Retina (tissue), 1 donor: ENCODE results near the gene ELOB.

Experiments
- DNase-seq: peaks from one replicate; pipeline ENCODE4 v3.0.0-alpha.2; 2016

ELOB gene

DNA sequence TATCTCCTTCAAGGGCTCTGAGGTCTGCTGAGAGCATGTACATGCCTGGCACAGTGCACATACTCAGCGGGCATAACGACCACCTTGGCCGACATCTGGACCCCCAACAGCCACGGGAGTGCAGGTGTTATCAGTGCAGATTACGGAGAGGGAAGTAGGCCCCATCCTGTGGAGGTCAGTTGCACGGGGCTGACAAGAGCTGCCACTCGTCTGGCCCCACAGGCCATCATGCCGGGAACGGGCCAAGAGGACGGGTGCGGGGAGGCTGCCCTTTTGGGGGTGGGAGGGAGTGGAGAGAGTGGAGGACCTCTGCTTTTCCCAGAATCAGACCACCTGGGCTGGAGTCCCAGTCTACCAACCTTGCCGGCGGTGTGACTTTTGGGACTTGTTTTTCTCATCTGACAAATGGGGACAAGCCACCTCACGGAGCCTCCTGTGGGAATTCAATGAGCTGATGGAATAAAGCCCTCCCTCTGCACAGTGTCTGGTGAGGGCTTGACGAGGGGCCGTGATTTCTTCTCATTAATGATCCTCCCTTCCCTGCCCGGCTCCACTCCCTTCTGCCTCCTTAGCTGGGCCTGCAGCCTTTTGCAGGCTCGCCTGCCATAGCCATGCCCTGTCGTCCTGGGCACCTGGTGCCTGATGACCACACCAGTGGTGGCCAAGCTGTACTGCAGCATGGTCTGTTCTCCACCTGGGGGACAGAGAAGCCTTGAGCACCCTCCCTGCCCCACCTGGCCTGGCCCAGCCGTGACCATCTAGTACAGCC is 5.7 kb upstream of the ELOB start:
- DNase-seq, result no peak

DNA sequence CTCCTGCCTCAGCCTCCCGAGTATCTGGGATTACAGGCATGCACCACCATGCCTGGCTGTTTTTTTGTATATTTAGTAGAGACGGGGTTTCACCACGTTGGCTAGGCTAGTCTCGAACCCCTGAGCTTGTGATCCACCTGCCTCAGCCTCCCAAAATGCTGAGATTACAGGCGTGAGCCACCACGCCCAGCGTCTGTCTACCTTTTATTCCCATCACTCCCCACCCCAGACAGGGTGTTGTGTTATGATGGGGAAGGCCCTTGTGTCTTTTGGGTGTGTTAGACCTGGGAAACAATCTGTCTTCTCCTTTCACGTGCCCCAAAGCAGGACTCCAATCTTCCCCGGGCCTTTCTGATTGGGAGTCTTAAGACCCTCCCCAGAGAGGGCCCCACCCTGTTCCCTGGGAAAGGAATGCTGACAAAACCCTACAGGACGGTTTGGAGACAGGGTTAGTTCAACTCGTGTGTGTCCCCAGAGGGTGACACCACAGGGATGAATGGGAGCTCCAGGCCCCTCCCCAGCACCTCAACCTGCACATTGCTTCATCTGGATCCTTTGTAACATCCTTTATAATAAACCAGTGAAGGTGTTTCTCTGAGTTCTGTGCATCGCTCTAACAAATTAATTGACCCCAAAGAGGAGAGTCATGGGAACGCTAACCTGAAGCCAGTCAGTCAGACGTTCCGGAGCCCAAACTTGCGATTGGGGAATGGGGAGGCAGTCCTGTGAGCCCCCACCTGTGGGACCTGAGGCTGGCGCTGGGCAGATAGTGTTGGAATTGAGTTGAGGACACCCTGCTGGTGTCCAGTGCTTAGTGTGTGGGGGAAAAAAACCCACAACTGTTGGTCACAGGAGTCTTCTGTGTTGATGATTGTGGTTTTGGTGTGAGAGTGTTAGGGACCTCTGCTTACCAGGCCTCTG is 3.2 kb upstream of the ELOB start:
- DNase-seq, result no peak

DNA sequence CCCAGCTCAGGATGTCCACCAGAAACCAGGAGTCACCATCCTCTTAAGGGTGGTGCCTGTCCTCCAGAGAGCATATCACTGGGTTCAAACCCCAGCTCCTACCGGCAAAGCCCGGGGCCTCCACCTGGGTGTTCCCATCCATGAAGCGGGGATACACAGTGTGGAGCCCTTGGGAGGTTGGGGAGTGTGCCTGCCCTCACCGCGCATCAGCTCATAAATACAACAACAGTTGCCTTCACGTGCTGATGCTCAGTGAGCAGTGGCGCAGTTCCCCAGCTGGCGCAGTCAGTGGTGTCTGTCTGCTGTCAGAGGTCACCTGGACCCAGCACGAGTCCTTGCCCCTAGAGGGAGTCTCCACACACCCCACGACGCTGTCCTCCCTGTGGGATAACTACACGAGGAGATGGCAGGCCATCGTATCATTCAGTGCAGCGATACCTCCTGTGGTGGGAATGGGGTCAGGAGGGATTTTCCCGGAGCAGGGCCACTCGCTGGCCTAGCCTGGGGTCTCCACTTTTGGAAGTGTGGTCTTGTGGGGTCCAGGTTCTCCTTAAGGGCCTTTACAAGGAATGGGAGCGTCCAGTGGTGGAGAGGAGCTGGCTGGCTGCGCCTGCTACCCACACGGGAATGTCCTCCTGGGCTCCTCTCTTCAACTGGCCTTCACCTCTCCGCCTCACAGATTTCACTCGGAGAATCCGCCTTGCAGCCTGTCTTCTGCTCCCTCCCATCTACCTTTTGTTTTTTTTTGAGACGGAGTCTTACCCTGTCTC is 2.3 kb upstream of the ELOB start:
- no peak for DNase-seq

- DNase-seq, result no peak
These were observed 1.5 kb upstream of the ELOB start for GRCh38 chr16:2778630-2778958.

DNA sequence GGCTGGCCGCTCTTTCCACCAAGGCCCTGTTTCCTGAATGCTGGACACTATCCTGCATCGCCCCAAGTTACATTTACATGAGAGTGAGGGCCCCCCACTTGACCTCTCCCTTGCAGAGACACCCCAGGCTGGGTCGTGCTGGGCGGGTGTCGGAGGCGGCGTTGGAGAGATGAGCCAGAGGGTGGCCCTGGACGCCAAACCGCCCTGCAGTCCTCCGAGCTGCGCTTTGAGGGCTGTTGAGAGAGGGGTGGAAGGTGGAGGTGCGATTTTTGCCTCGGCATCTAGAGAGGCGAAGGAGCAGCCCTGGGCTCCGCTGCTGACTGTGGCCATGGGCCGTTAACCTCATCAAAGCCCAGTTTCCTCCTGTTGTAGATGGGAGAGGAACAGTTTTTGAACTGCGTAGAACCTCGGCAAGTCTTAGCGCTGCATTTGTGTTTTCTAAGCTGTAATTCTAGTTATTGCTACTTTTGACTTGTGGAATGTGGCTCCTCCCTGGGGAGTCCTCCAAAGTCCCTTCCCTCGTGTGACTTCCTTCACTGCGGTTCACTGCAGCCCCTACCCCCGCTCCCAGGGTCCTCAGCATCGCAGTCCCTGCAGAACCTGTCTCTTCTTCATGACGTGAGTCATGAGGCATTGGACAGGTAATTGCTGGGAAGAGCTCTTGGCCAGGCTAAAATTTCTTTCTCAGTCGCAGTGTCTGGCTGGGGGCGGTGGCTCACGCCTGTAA is 986 bp upstream of the ELOB start:
- no peak for DNase-seq

DNA sequence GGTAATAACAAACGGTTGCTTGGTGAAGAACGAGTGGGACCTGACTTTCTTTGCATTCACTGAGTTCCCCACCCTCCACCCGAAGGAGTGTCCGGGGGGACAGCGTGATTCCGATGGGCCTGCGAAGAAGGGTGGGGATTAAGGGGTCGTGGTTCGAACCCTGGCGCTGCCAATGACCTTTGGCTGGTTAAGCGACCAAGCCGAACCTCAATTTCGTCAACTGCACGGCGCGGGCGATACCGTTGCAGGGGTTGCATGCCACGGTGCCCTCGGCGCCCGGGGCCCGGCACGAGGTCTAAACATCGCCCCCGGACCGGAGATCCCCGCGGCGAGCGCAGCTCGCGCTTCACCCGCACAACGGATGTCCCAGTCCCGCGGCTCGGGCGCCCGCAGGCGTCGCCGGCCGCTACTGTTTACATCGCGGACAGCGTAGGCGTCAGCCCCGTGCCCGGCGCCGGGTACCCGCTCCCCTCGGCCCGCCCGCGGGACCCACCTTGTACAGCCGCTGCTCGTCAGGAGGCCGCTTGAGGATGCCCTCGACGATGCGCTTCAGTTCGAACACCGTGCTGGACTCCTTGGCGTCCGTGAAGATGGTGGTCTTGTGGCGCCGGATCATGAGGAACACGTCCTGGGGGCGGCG is 460 bp downstream of the ELOB start:
- peak; percentile 68 for DNase-seq

- no peak for DNase-seq
These were observed 1.1 kb downstream of the ELOB start for GRCh38 chr16:2775765-2776499.

DNA sequence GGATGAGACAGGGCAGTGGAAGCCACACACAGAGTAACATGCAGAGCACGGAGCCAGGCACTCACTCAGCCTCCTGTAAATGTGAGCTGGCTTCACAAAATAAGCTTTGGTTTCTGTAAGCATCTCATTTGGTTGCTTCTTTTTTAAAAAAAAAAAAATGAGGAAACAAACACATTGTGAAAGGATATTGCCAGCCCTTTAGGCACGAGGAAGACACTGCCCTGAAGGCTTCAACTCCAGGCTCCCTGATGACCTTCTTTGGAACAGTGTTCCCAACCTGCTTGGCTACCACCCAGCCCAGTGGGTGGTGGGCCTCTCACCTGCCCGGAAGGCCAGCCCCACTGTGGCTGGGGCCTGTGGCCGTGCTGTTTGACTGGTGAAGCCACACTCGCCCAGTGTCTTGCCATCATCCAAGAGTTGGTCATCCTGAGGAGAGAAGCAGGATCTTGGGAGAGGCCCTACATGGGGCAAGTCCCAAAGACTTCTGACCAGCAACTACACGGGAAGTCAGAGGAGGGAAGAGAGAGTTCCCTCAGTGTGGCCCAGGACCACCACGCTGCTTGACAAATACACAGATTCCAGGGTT is 1.9 kb downstream of the ELOB start:
- no peak for DNase-seq

GRCh38 chr16:2774161-2774891 is 2.8 kb downstream of the ELOB start:
- no peak for DNase-seq

DNA sequence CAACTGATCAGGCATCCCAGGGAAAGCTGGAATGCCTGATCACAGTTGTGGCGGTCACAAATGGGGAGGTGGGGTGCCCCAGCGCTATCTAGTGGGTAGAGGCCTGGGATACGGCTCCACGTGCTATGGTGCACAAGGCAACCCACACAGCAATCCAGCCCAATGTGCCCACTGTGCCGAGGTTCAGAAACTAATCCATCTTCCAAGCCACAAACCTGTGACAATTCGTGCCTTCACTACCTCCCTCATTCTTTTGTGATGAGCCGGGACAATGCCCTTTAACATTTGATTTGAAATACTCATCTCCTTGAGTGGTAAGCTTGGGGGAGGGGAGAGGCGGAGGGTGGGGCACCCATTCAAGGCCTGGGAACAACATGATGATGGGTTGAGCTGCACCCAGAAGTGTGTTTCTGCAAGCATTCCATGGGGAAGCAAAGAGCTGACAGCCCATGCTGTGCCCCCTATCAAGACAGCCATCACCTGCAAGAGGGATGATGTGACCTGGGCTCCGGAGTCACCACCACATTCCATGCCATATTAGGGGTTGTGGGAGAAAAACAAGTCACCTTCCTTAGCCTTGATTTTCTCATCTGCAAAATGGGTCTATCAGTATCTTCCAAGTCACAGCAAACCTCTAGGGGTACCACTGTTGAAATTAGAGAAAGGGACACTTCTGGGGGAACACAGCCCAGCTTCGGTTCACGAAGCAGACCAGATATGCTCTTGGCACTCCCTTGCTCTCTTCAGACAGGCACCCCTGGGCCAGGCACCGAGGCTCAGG is 3.7 kb downstream of the ELOB start:
- no peak for DNase-seq

- no peak for DNase-seq
These were observed 5.3 kb downstream of the ELOB start for GRCh38 chr16:2771496-2772402.

GRCh38 chr16:2770057-2770951 is 6.8 kb downstream of the ELOB start:
- no peak for DNase-seq

GRCh38 chr16:2769675-2770056 is 7.4 kb downstream of the ELOB start:
- DNase-seq, result no peak

- DNase-seq, result no peak
These were observed 8.0 kb downstream of the ELOB start for GRCh38 chr16:2769100-2769529.

DNA sequence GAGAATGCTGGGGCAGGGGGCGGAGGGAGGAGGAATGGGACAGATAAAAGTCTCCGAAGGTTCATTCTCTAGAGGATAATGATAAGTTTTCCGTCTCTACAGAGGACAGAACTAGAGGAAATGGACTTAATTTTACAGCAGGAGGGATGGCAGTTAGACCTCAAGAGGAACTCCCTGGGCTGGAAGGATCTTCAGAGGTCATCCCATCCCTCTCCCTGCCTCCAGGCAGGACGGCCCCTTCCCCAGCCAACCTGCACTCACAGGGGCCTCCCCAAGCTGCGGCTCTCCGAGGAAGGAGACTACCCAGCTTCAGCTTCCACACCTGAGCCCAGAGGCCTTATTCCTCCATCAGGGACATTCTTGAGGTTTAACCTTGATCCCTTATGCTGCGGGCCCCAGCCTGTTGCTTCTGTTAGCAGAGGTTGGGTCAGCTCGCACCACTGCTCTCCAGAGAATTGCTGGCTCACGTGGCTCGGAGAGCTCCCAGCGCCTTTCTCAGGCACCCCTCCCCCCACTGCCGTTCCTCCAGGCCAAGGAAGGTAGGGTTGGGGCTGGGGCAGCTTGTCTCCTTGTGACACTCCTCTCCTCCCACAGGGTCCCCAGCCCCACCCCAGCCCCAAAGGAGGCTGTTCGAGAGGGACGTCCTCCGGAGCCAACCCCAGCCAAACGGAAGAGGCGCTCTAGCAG is 8.5 kb downstream of the ELOB start:
- DNase-seq, result no peak

GRCh38 chr16:2767891-2768290 is 9.2 kb downstream of the ELOB start:
- DNase-seq, result no peak
